Measurements from ENCODE around the gene HAGHL. TPM values are rescaled to one million over a fixed set of nuclear protein-coding genes. Genes with fewer than 3 reads are reported as not detected.

HAGHL gene
- polyA plus RNA-seq, 2 of the 4 experiments (the other 2 are of a cell fraction): 4.4 to 22.0 TPM

- Histone ChIP-seq H3K4me2 (peak overlapping the region; percentile 94), H3K4me3 (peak overlapping the region; percentile 93), H3K9me3 (no peaks in the 10 kb centered on the region), H3K4me1 (peaks cover 49% of the 10 kb centered on the region), H3K27ac (peak overlapping the region; percentile 98 to 99)
- CTCF ChIA-PET: interaction anchor here (0.6 to 28.0 kb wide), 7 partner anchors 6 to 139 kb away, joined by 3 to 656 read pairs (median 6); partner anchors contain the start of genes ANTKMT, CCDC78, CIAO3 and FBXL16
- ATAC-seq (peak; percentile 32 to 66), FAIRE-seq (no peak), DNase-seq (ENCODE audit: low read depth in 1 of 2, low spot score in 1 of 2) (peak; percentile 72 to 84)
- WGBS (ENCODE audit: missing lambda C conversion rate): 0% methylated on average over 3 of the region's 38 CpGs
- TF ChIP-seq HDAC2 (IDR thresholded peaks at IDR 0.05): no peak
- TF ChIP-seq EHF (CRISPR knock-in tag; IDR thresholded peaks at IDR 0.05): no peak
- no peak for TF ChIP-seq CBX2 (IDR thresholded peaks at IDR 0.05; ENCODE audit: borderline replicate concordance, low read depth)
- TF ChIP-seq ZFP36 (IDR thresholded peaks at IDR 0.05; ENCODE audit: borderline replicate concordance, partially characterized antibody): no peak
- TF ChIP-seq ELK1 (IDR thresholded peaks at IDR 0.05; ENCODE audit: low read depth, low read length): no peak
- TF ChIP-seq CTCF (IDR thresholded peaks at IDR 0.05): peak; percentile 30; the same call in 2 of the 3 replicates
- TF ChIP-seq TFCP2L1 (CRISPR knock-in tag; IDR thresholded peaks at IDR 0.05): 0 out of 2 replicates have a peak, but pooled peaks have one; percentile 44
- no peak for TF ChIP-seq ZC3H11A (IDR thresholded peaks at IDR 0.05)
- TF ChIP-seq ZNF302 (CRISPR knock-in tag; IDR thresholded peaks at IDR 0.05): no peak
- TF ChIP-seq RNF2 (IDR thresholded peaks at IDR 0.05; ENCODE audit: borderline replicate concordance, low read depth): peak; percentile 78; the same call in 1 of the 2 replicates
- TF ChIP-seq CEBPB (IDR thresholded peaks at IDR 0.05): no peak
- no peak for TF ChIP-seq EP300 (IDR thresholded peaks at IDR 0.05)
- TF ChIP-seq HEYL (CRISPR knock-in tag; IDR thresholded peaks at IDR 0.05): no peak
- no peak for TF ChIP-seq E2F6 (IDR thresholded peaks at IDR 0.05; ENCODE audit: borderline replicate concordance, low read depth)
- no peak for TF ChIP-seq USF2 (IDR thresholded peaks at IDR 0.05)
- TF ChIP-seq PHF8 (IDR thresholded peaks at IDR 0.05; ENCODE audit: borderline replicate concordance, low read depth): 0 out of 2 replicates have a peak, but pooled peaks have one; percentile 49
- no peak for TF ChIP-seq RARB (CRISPR knock-in tag; IDR thresholded peaks at IDR 0.05)
- no peak for TF ChIP-seq CHD2 (IDR thresholded peaks at IDR 0.05; ENCODE audit: low read length, partially characterized antibody)
- no peak for TF ChIP-seq HOXB13 (CRISPR knock-in tag; IDR thresholded peaks at IDR 0.05; ENCODE audit: low read depth)
- 0 out of 2 replicates have a peak, but pooled peaks have one; percentile 50 for TF ChIP-seq POLR2AphosphoS2 (conservative IDR thresholded peaks at IDR 0.05; ENCODE audit: low read length)
- TF ChIP-seq MAX (IDR thresholded peaks at IDR 0.05): peak; percentile 73
- TF ChIP-seq BHLHE40 (IDR thresholded peaks at IDR 0.05; ENCODE audit: low read depth, low read length): peak; percentile 66
- TF ChIP-seq FOSB (CRISPR knock-in tag; IDR thresholded peaks at IDR 0.05): no peak
- POLR2A ChIA-PET: interaction anchor here (0.7 to 2.6 kb wide), 13 partner anchors 8 to 68 kb away, joined by 3 to 33 read pairs (median 6); partner anchors contain the start of genes CHTF18, CIAO3, RPUSD1 and STUB1
Measured at GRCh38 chr16:720447-720989, 6.4 kb upstream of the HAGHL start.
